DOHH2 (cell line): ENCODE results near the gene ARPC3.

Experiments used
- H3F3A ChIP-seq: fragments of 200-600 bp; sonication (generic), shearing (Covaris generic); 2 replicates; pipeline ENCODE4 v1.6.0; 2016; ENCODE audit warnings: antibody characterized with exemption, mild to moderate bottlenecking; ENCODE audit not compliant: control insufficient read depth, insufficient read depth
- H3K27ac ChIP-seq: fragments of 200-600 bp; sonication (generic); 2 replicates; pipeline ENCODE4 v1.5.1; 2014; ENCODE audit warnings: low read depth, mild to moderate bottlenecking, low read length, moderate library complexity
- H3K27me3 ChIP-seq: fragments of 200-600 bp; sonication (generic); 2 replicates; pipeline ENCODE4 v1.6.1; 2014; ENCODE audit warnings: mild to moderate bottlenecking, low read length, mixed read lengths; ENCODE audit not compliant: control insufficient read depth
- H3K36me3 ChIP-seq: fragments of 200-600 bp; sonication (generic); 2 replicates; pipeline ENCODE4 v1.6.1; 2014; ENCODE audit warnings: mild to moderate bottlenecking, low read length, moderate library complexity, mixed read lengths; ENCODE audit not compliant: control insufficient read depth
- H3K4me1 ChIP-seq: fragments of 200-600 bp; sonication (generic); 2 replicates; pipeline ENCODE4 v1.6.1; 2014; ENCODE audit warnings: mild to moderate bottlenecking, low read length, mixed read lengths; ENCODE audit not compliant: control insufficient read depth
- H3K4me2 ChIP-seq: fragments of 200-600 bp; sonication (generic); 2 replicates; pipeline ENCODE4 v1.6.0; 2014; ENCODE audit warnings: mild to moderate bottlenecking, low read length, moderate library complexity
- H3K4me3 ChIP-seq: fragments of 200-600 bp; sonication (generic); 2 replicates; pipeline ENCODE4 v1.5.1; 2014; ENCODE audit warnings: mild to moderate bottlenecking, low read length, mixed read lengths
- H3K79me2 ChIP-seq: fragments of 200-600 bp; sonication (generic); 2 replicates; pipeline ENCODE4 v1.6.1; 2014; ENCODE audit warnings: mild to moderate bottlenecking, low read length, mixed read lengths; ENCODE audit not compliant: control insufficient read depth
- H3K9me2 ChIP-seq: fragments of 200-600 bp; sonication (generic); replicated peaks from 2 replicates; pipeline ENCODE4 v1.6.1; 2014; ENCODE audit warnings: mild to moderate bottlenecking, low read length, mixed read lengths; ENCODE audit not compliant: control insufficient read depth
- H3K9me3 ChIP-seq: fragments of 200-600 bp; sonication (generic); 2 replicates; pipeline ENCODE4 v1.6.1; 2014; ENCODE audit warnings: antibody characterized with exemption, low read length, mixed read lengths; ENCODE audit not compliant: control insufficient read depth, insufficient read depth
- H4K20me1 ChIP-seq: fragments of 200-600 bp; sonication (generic); 2 replicates; pipeline ENCODE4 v1.6.0; 2014; ENCODE audit warnings: low read depth, mild to moderate bottlenecking, antibody characterized with exemption, low read length, moderate library complexity; ENCODE audit not compliant: control insufficient read depth, insufficient read depth
- CTCF ChIP-seq: fragments of 200-600 bp; sonication (generic); IDR thresholded peaks from one replicate; pipeline ENCODE4 v1.5.1; 2014; ENCODE audit warnings: antibody characterized with exemption, mild to moderate bottlenecking, low read depth, low read length; ENCODE audit not compliant: poor library complexity, severe bottlenecking
- EZH2phosphoT487 ChIP-seq: fragments of 200-600 bp; sonication (generic); IDR thresholded peaks from 2 replicates; pipeline ENCODE4 v1.6.1; 2017; ENCODE audit warnings: borderline replicate concordance, mild to moderate bottlenecking, antibody characterized with exemption, low read length, moderate library complexity, mixed read lengths

Gene ARPC3

DNA sequence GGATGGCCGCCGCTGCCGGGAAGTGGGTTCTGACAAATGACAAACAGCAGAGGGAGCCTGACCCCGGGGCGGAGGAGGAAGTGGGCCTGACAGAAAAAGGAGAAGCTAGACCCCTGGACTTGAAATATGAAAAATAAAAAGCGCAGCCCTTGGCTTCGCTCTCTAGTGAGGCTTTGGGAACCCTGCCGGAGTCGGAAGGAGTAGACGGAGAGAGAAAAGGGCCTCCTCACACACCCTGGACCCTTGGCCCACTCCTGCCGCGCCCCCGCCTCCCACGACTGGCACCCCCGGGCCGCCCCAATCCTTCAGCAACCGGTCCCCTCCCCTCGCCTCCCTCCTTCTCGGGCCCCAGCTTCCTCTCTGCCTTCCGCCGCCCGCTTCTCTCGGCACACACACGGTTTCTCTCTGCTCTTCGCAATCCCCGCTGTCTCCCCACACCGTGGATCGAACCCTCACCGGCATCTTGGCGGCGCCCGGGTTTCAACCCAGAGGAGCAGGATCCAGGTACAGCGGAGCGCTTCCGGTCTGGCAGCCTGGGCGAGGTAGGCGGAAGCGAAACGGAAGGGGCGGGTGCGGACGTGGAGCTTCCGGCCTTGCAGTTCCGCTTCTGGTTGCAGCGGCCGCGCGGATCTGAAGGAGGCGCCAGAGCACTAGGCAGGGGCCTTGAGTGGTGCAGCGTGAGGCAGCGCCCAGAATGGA, at the start of gene ARPC3:
Gene ARPC3, minus strand, starts transcription at position 539 of the 699 bp plus-strand sequence. Its CDS starts 77 bp downstream, at position 462.
- H4K20me1 ChIP-seq = peaks cover 24% of the 10 kb centered on the region
- H3K9me3 ChIP-seq = no peaks in the 10 kb centered on the region

GRCh38 chr12:110498984-110499706, 49.0 kb upstream of the ARPC3 start:
- Histone ChIP-seq H3K27ac (no peak overlapping the region), H3K4me2 (peak overlapping the region; percentile 52), H3K4me3 (peak overlapping the region; percentile 4; the same call in 1 of the 2 replicates), H3K4me1 (peaks cover 27% of the 10 kb centered on the region), H3F3A (peaks cover 28% of the 10 kb centered on the region), H4K20me1 (peaks cover 9% of the 10 kb centered on the region; the same call in 1 of the 2 replicates), H3K9me2 (no peaks in the 10 kb centered on the region), H3K27me3 (no peaks in the 10 kb centered on the region), H3K9me3 (peaks cover 6% of the 10 kb centered on the region; the same call in 1 of the 2 replicates), H3K79me2 (peaks cover 59% of the 10 kb centered on the region), H3K36me3 (peaks cover 66% of the 10 kb centered on the region)
- no peak for TF ChIP-seq CTCF
- no peak for TF ChIP-seq EZH2phosphoT487

More for the DNA sequence above, at the start of gene ARPC3:
- Histone ChIP-seq H3K27me3 (no peaks in the 10 kb centered on the region), H3K4me2 (peak within 1 kb of the TSS; percentile 94), H3K9me2 (no peaks in the 10 kb centered on the region), H3K4me1 (peaks cover 34% of the 10 kb centered on the region), H3K4me3 (peak within 1 kb of the TSS; percentile 96), H3K27ac (peak within 1 kb of the TSS; percentile 85), H3K36me3 (peaks cover 81% of the 10 kb centered on the region), H3F3A (peaks cover 25% of the 10 kb centered on the region), H3K79me2 (peaks cover 52% of the 10 kb centered on the region)
- peak; percentile 87 for TF ChIP-seq CTCF
- no peak for TF ChIP-seq EZH2phosphoT487

- Histone ChIP-seq H3K27me3 (no peaks in the 10 kb centered on the region), H3K4me2 (no peak overlapping the region), H3K79me2 (peaks cover 44% of the 10 kb centered on the region), H3K36me3 (peaks cover 47% of the 10 kb centered on the region), H3K9me2 (no peaks in the 10 kb centered on the region), H3K4me3 (no peak overlapping the region), H3K27ac (no peak overlapping the region), H3K9me3 (no peaks in the 10 kb centered on the region), H3F3A (0 out of 2 replicates have a peak, but pooled peaks cover 2% of the 10 kb centered on the region), H3K4me1 (peaks cover 12% of the 10 kb centered on the region), H4K20me1 (no peaks in the 10 kb centered on the region)
- TF ChIP-seq EZH2phosphoT487 (no peak), CTCF (no peak)
Measured at GRCh38 chr12:110475426-110475825, 25.3 kb upstream of the ARPC3 start.
